ENCODE measurements around the gene CDK5R1.
"Not testable (repeated sequence)": the region's sequence is repeated elsewhere in the genome, so short reads cannot be mapped to it uniquely, and the experiment has no call there.

The CDK5R1 gene

DNA sequence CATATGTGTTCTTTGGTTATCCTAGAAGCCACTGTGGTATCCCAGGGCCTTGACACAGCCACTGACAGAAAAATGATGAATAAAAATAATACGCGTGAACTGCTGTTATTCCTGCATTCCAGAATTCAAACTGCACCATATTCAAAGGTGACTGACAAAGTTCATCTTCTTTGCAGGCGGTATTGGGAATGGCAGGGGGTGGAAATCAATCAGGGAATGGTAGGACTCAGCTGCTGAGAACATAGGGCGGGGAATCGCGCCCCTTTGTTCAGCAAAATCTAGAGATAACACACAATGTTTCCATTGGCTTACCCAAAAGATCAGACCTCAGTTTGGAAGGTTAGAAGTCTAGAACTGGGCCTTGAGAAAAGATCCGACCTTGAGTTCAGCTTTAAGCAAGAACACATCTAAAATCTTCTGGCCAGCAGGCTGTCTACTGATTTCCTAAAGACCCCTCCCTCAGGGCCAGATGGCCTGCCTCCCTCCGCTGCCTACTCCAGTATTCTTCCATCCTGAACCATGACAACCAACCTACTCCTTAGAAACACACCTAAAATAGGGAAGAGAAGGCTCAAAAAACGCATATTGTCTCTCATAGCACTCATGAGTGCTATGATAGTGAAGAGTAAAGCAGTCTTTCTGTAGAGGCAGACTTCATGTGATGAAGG lies 34.1 kb downstream of the CDK5R1 start:
- H3K9ac ChIP-seq (ENCODE audit: low read depth, low read length): peak overlapping the region; percentile 7; the same call in 1 of the 2 replicates
- no peaks in the 10 kb centered on the region for H3K36me3 ChIP-seq (ENCODE audit: insufficient read depth, low read length)
- H3K9me3 ChIP-seq (ENCODE audit: control insufficient read depth, insufficient read depth, low read length): no peaks in the 10 kb centered on the region
- H3K4me1 ChIP-seq (ENCODE audit: insufficient read depth, low read length): peaks cover 42% of the 10 kb centered on the region

- H3K9me3 ChIP-seq (ENCODE audit: control insufficient read depth, insufficient read depth, low read length): no peaks in the 10 kb centered on the region
- no peaks in the 10 kb centered on the region for H3K36me3 ChIP-seq (ENCODE audit: insufficient read depth, low read length)
- H3K9ac ChIP-seq (ENCODE audit: low read depth, low read length): no peak overlapping the region
- H3K4me1 ChIP-seq (ENCODE audit: insufficient read depth, low read length): peaks cover 27% of the 10 kb centered on the region
Measured at GRCh38 chr17:32523017-32523680, 36.4 kb downstream of the CDK5R1 start.

GRCh38 chr17:32523827-32524552 lies 37.2 kb downstream of the CDK5R1 start:
- Histone ChIP-seq H3K9me3 (ENCODE audit: control insufficient read depth, insufficient read depth, low read length) (no peaks in the 10 kb centered on the region), H3K4me1 (ENCODE audit: insufficient read depth, low read length) (peaks cover 27% of the 10 kb centered on the region), H3K9ac (ENCODE audit: low read depth, low read length) (no peak overlapping the region), H3K36me3 (ENCODE audit: insufficient read depth, low read length) (no peaks in the 10 kb centered on the region)

- not testable (repeated sequence) for H3K9me3 ChIP-seq (ENCODE audit: control insufficient read depth, insufficient read depth, low read length); H3K36me3 ChIP-seq (ENCODE audit: insufficient read depth, low read length); H3K9ac ChIP-seq (ENCODE audit: low read depth, low read length)
- H3K4me1 ChIP-seq (ENCODE audit: insufficient read depth, low read length): peaks cover 27% of the 10 kb centered on the region
Measured at GRCh38 chr17:32524553-32524880, 37.7 kb downstream of the CDK5R1 start.

- Histone ChIP-seq H3K9ac (ENCODE audit: low read depth, low read length) (no peak overlapping the region), H3K36me3 (ENCODE audit: insufficient read depth, low read length) (no peaks in the 10 kb centered on the region), H3K9me3 (ENCODE audit: control insufficient read depth, insufficient read depth, low read length) (no peaks in the 10 kb centered on the region), H3K4me1 (ENCODE audit: insufficient read depth, low read length) (peaks cover 24% of the 10 kb centered on the region)
Measured at GRCh38 chr17:32525122-32525521, 38.3 kb downstream of the CDK5R1 start.

GRCh38 chr17:32527146-32527545 lies 40.4 kb downstream of the CDK5R1 start:
- peaks cover 9% of the 10 kb centered on the region for H3K4me1 ChIP-seq (ENCODE audit: insufficient read depth, low read length)
- H3K9ac ChIP-seq (ENCODE audit: low read depth, low read length): no peak overlapping the region
- no peaks in the 10 kb centered on the region for H3K9me3 ChIP-seq (ENCODE audit: control insufficient read depth, insufficient read depth, low read length)

GRCh38 chr17:32528825-32529224 lies 42.0 kb downstream of the CDK5R1 start:
- no peak overlapping the region for H3K9ac ChIP-seq (ENCODE audit: low read depth, low read length)
- H3K9me3 ChIP-seq (ENCODE audit: control insufficient read depth, insufficient read depth, low read length): no peaks in the 10 kb centered on the region
- no peaks in the 10 kb centered on the region; the same call in 1 of the 2 replicates for H3K4me1 ChIP-seq (ENCODE audit: insufficient read depth, low read length)
- H3K36me3 ChIP-seq (ENCODE audit: insufficient read depth, low read length): no peaks in the 10 kb centered on the region

More at GRCh38 chr17:32527146-32527545, 40.4 kb downstream of the CDK5R1 start:
- no peaks in the 10 kb centered on the region for H3K36me3 ChIP-seq (ENCODE audit: insufficient read depth, low read length)

- Histone ChIP-seq H3K4me1 (ENCODE audit: insufficient read depth, low read length) (no peaks in the 10 kb centered on the region; the same call in 1 of the 2 replicates), H3K9me3 (ENCODE audit: control insufficient read depth, insufficient read depth, low read length) (no peaks in the 10 kb centered on the region), H3K9ac (ENCODE audit: low read depth, low read length) (no peak overlapping the region), H3K36me3 (ENCODE audit: insufficient read depth, low read length) (no peaks in the 10 kb centered on the region)
Measured at GRCh38 chr17:32529604-32530003, 42.8 kb downstream of the CDK5R1 start.

- Histone ChIP-seq H3K9me3 (ENCODE audit: control insufficient read depth, insufficient read depth, low read length) (no peaks in the 10 kb centered on the region), H3K36me3 (ENCODE audit: insufficient read depth, low read length) (no peaks in the 10 kb centered on the region), H3K9ac (ENCODE audit: low read depth, low read length) (no peak overlapping the region), H3K4me1 (ENCODE audit: insufficient read depth, low read length) (no peaks in the 10 kb centered on the region)
Measured at GRCh38 chr17:32533296-32533695, 46.5 kb downstream of the CDK5R1 start.

GRCh38 chr17:32536736-32537643 lies 50.2 kb downstream of the CDK5R1 start:
- Histone ChIP-seq H3K36me3 (ENCODE audit: insufficient read depth, low read length) (no peaks in the 10 kb centered on the region), H3K4me1 (ENCODE audit: insufficient read depth, low read length) (peaks cover 6% of the 10 kb centered on the region; the same call in 1 of the 2 replicates), H3K9me3 (ENCODE audit: control insufficient read depth, insufficient read depth, low read length) (no peaks in the 10 kb centered on the region), H3K9ac (ENCODE audit: low read depth, low read length) (no peak overlapping the region)
